Ishikawa (cell line): Measurements from ENCODE around the gene TOR1AIP2.

Experiments
- CEBPB ChIP-seq: IDR thresholded peaks from 2 replicates; pipeline ENCODE4 v1.6.1; 2012
- CREB1 ChIP-seq: IDR thresholded peaks from 2 replicates; pipeline ENCODE4 v1.6.1; 2012; ENCODE audit warnings: low read depth
- EGR1 ChIP-seq: IDR thresholded peaks from 2 replicates; pipeline ENCODE4 v1.6.1; 2012
- EP300 ChIP-seq: IDR thresholded peaks from 2 replicates; pipeline ENCODE4 v1.6.1; 2012; ENCODE audit warnings: borderline replicate concordance
- FOXM1 ChIP-seq: IDR thresholded peaks from 2 replicates; pipeline ENCODE4 v1.6.1; 2012; ENCODE audit warnings: low read depth, borderline replicate concordance
- MAX ChIP-seq: IDR thresholded peaks from 2 replicates; pipeline ENCODE4 v1.6.1; 2012
- NFIC ChIP-seq: IDR thresholded peaks from 2 replicates; pipeline ENCODE4 v1.6.1; 2012
- RAD21 ChIP-seq: IDR thresholded peaks from 2 replicates; pipeline ENCODE4 v1.6.1; 2012; ENCODE audit warnings: low read depth
- REST ChIP-seq: IDR thresholded peaks from 2 replicates; pipeline ENCODE4 v1.6.1; 2012; ENCODE audit warnings: low read depth, mild to moderate bottlenecking
- TAF1 ChIP-seq: IDR thresholded peaks from 2 replicates; pipeline ENCODE4 v1.6.1; 2012; ENCODE audit warnings: low read depth, mild to moderate bottlenecking
- TCF12 ChIP-seq: IDR thresholded peaks from 2 replicates; pipeline ENCODE4 v1.6.1; 2012; ENCODE audit warnings: low read depth
- TEAD4 ChIP-seq: IDR thresholded peaks from 2 replicates; pipeline ENCODE4 v1.6.1; 2012
- USF1 ChIP-seq: IDR thresholded peaks from 2 replicates; pipeline ENCODE4 v1.6.1; 2012
- YY1 ChIP-seq: IDR thresholded peaks from 2 replicates; pipeline ENCODE4 v1.6.1; 2012; ENCODE audit warnings: low read depth
- ZBTB7A ChIP-seq: IDR thresholded peaks from 2 replicates; pipeline ENCODE4 v1.6.1; 2012; ENCODE audit warnings: low read depth

TOR1AIP2 gene

GRCh38 chr1:179873438-179873851 lies 4.2 kb downstream of the TOR1AIP2 start:
- TF ChIP-seq FOXM1: no peak
- no peak for TF ChIP-seq YY1
- no peak for TF ChIP-seq ZBTB7A
- TF ChIP-seq EGR1: no peak
- TF ChIP-seq TEAD4: no peak
- no peak for TF ChIP-seq TAF1
- TF ChIP-seq REST: no peak
- no peak for TF ChIP-seq NFIC
- no peak for TF ChIP-seq MAX
- no peak for TF ChIP-seq EP300
- no peak for TF ChIP-seq TCF12
- TF ChIP-seq CREB1: no peak
- no peak for TF ChIP-seq RAD21
- no peak for TF ChIP-seq USF1

GRCh38 chr1:179872558-179872957 lies 5.0 kb downstream of the TOR1AIP2 start:
- TF ChIP-seq RAD21 (no peak), CEBPB (no peak), EGR1 (no peak), TEAD4 (no peak), TCF12 (no peak), USF1 (no peak), YY1 (no peak), FOXM1 (no peak), EP300 (no peak), NFIC (no peak), MAX (no peak), TAF1 (no peak), REST (no peak), CREB1 (no peak)

- TF ChIP-seq FOXM1 (no peak), TCF12 (no peak)
Measured at GRCh38 chr1:179871940-179872339, 5.7 kb downstream of the TOR1AIP2 start.

- TF ChIP-seq NFIC: no peak
- no peak for TF ChIP-seq TAF1
- TF ChIP-seq TEAD4: no peak
- no peak for TF ChIP-seq RAD21
- TF ChIP-seq EGR1: no peak
- TF ChIP-seq CREB1: no peak
- TF ChIP-seq YY1: no peak
- TF ChIP-seq USF1: no peak
- no peak for TF ChIP-seq CEBPB
- no peak for TF ChIP-seq EP300
- no peak for TF ChIP-seq MAX
- TF ChIP-seq FOXM1: no peak
- TF ChIP-seq ZBTB7A: no peak
- TF ChIP-seq REST: no peak
- TF ChIP-seq TCF12: no peak
Measured at GRCh38 chr1:179870870-179871269, 6.7 kb downstream of the TOR1AIP2 start.
